Mucosa of descending colon (tissue), 3 donors: ENCODE data around the gene YTHDC1. TPM values are rescaled to one million over a fixed set of nuclear protein-coding genes. Genes with fewer than 3 reads are reported as not detected.

Experiments used
- ATAC-seq: fragments of 200-7000 bp; cut with Tn5 transposase; one replicate; pipeline ENCODE4 v1.9.1; 2020; ENCODE audit warnings: mild to moderate bottlenecking, moderate library complexity
- DNase-seq, 3 donors: peaks; one replicate each; pipeline ENCODE4 v3.0.0-alpha.2; 2020
- H3K36me3 ChIP-seq: fragments of 200-600 bp; one replicate; pipeline ENCODE4 v1.8.0; 2021; ENCODE audit warnings: low read depth, mild to moderate bottlenecking
- H3K4me1 ChIP-seq: fragments of 200-600 bp; one replicate; pipeline ENCODE4 v1.8.0; 2021; ENCODE audit warnings: low read depth, mild to moderate bottlenecking
- H3K4me3 ChIP-seq: fragments of 200-600 bp; one replicate; pipeline ENCODE4 v1.8.0; 2021; ENCODE audit warnings: mild to moderate bottlenecking
- H3K9me3 ChIP-seq: fragments of 200-600 bp; one replicate; pipeline ENCODE4 v1.8.0; 2021; ENCODE audit warnings: mild to moderate bottlenecking
- intact Hi-C, 2 donors: fragments of 100-400 bp; cut with DNase I in 1 of 2; cut with micrococcal nuclease in 1 of 2; formaldehyde crosslinking; loops; one replicate each; pipeline versions ENCODE4 v1.11.0 to v1.11.1; 2022; cut with DNase I, micrococcal nuclease
- total RNA-seq, 3 donors: library from RNA; stranded (reverse); fragmentation: NEBNext Ultra II Directional in 2 of 3; extraction: Animal tissue kit (Norgen Biotek cat#: 25700) in 2 of 3; gene quantifications; one replicate each; pipeline versions ENCODE4 v1.2.1 to v1.2.4, GENCODE V29; 2021 to 2023
- TF ChIP-seq, protein P1 (sequence below): fragments of 200-600 bp; IDR thresholded peaks from one replicate; pipeline ENCODE4 v1.8.0; 2022; ENCODE audit warnings: antibody characterized with exemption, mild to moderate bottlenecking
- donor health status: DM: no; HTN: no; CAD: no; lungs with moderate emphysema.
- donor health status: DM: no; HTN: no; CAD: no.
- donor health status: DM: no; HTN: yes; CAD: no.

The YTHDC1 gene
- total RNA-seq, 3 donors from 2014 or later: 55.1 to 92.3 (median 73.6) TPM

GRCh38 chr4:68373513-68373912 lies 23.6 kb upstream of the YTHDC1 start:
- no peaks in the 10 kb centered on the region for H3K36me3 ChIP-seq
- H3K4me1 ChIP-seq: no peaks in the 10 kb centered on the region
- ATAC-seq: peak; percentile 79
- peak; percentile 42 to 66 (median 54) for DNase-seq
- intact Hi-C loops: no loop called here
- H3K4me3 ChIP-seq: no peak overlapping the region
- no peaks in the 10 kb centered on the region for H3K9me3 ChIP-seq
- TF ChIP-seq, protein P1, sequence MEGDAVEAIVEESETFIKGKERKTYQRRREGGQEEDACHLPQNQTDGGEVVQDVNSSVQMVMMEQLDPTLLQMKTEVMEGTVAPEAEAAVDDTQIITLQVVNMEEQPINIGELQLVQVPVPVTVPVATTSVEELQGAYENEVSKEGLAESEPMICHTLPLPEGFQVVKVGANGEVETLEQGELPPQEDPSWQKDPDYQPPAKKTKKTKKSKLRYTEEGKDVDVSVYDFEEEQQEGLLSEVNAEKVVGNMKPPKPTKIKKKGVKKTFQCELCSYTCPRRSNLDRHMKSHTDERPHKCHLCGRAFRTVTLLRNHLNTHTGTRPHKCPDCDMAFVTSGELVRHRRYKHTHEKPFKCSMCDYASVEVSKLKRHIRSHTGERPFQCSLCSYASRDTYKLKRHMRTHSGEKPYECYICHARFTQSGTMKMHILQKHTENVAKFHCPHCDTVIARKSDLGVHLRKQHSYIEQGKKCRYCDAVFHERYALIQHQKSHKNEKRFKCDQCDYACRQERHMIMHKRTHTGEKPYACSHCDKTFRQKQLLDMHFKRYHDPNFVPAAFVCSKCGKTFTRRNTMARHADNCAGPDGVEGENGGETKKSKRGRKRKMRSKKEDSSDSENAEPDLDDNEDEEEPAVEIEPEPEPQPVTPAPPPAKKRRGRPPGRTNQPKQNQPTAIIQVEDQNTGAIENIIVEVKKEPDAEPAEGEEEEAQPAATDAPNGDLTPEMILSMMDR: no peak

GRCh38 chr4:68372588-68372987 lies 22.7 kb upstream of the YTHDC1 start:
- no peaks in the 10 kb centered on the region for H3K36me3 ChIP-seq
- DNase-seq (no peak), ATAC-seq (no peak)
- H3K4me3 ChIP-seq: no peak overlapping the region
- intact Hi-C loops: no loop called here
- no peaks in the 10 kb centered on the region for H3K9me3 ChIP-seq
- H3K4me1 ChIP-seq: no peaks in the 10 kb centered on the region
- TF ChIP-seq, protein P1: no peak

DNA sequence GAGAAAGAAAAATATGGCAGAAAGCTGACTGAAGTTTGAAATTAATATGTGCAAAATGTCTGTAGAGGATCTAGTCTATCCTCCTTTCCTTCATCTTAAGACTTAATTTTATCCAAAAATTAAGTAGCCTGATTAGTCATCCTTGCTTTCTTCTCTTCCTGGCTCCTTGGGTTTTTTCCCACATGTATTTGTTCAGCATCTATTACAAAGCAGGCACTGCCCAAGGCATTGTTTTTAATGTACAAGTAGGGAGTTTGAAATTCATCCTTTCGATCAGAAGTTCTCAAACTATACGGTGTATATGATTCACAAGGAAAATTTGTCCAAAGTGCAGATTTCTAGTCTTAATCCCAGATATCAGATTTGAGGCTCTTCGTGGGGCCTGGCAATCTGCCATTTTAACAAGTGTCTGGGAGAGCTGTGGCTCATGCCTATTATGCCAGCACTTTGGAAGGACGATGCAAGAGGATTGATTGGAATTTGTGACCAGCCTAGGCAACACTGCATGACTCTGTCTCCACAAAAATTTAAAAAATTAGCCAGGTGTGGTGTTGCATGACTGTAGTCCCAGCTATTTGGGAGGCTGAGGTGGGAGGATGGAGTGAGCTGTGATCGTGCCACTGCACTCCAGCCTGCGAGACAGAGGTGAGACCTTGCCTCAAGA lies 19.4 kb upstream of the YTHDC1 start:
- DNase-seq: no peak
- Histone ChIP-seq H3K4me1 (no peaks in the 10 kb centered on the region), H3K36me3 (no peaks in the 10 kb centered on the region), H3K4me3 (no peak overlapping the region), H3K9me3 (no peaks in the 10 kb centered on the region)
- TF ChIP-seq, protein P1: no peak
- intact Hi-C loops: no loop called here
- no peak for ATAC-seq

- H3K36me3 ChIP-seq: no peaks in the 10 kb centered on the region
- TF ChIP-seq, protein P1: no peak
- no peaks in the 10 kb centered on the region for H3K4me1 ChIP-seq
- no peak for DNase-seq
- H3K4me3 ChIP-seq: no peak overlapping the region
- intact Hi-C loops: no loop called here
- no peak for ATAC-seq
- no peaks in the 10 kb centered on the region for H3K9me3 ChIP-seq
Observed at GRCh38 chr4:68368691-68369131, 18.8 kb upstream of the YTHDC1 start.

GRCh38 chr4:68367835-68368234 lies 17.9 kb upstream of the YTHDC1 start:
- intact Hi-C loops: no loop called here
- Histone ChIP-seq H3K4me1 (no peaks in the 10 kb centered on the region), H3K36me3 (no peaks in the 10 kb centered on the region), H3K4me3 (no peak overlapping the region), H3K9me3 (no peaks in the 10 kb centered on the region)
- TF ChIP-seq, protein P1: no peak
- DNase-seq: no peak
- no peak for ATAC-seq
